Hematopoietic multipotent progenitor cell treated with erythropoietin and hydrocortisone succinate and interleukin-3 and kit ligand, for 4 days (in vitro differentiated cells): ENCODE results near the gene DCAF12.

Experiments used
- DNase-seq: peaks from one replicate; pipeline ENCODE4 v3.0.0-alpha.2; 2015

The DCAF12 gene

DNA sequence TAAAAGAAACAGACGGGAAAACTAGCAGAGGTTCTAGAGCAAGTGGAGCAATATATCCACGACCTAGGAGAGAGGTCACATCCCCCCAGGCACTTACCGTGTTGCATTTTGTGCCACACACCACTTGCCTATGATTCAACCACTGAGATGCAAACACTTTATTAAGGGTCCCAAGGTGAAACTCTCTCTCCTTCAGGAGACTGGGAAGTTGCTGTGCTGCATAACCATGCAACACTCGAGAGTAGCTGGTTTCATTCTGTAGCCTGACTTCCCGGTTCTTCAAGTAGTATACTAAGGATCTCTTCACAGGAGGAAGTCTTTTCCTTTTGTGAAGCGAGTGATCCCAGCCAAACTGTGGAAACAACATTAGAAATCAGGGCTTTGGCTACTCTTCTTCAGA, 1.6 kb downstream of the DCAF12 start:
- no peak for DNase-seq

DNA sequence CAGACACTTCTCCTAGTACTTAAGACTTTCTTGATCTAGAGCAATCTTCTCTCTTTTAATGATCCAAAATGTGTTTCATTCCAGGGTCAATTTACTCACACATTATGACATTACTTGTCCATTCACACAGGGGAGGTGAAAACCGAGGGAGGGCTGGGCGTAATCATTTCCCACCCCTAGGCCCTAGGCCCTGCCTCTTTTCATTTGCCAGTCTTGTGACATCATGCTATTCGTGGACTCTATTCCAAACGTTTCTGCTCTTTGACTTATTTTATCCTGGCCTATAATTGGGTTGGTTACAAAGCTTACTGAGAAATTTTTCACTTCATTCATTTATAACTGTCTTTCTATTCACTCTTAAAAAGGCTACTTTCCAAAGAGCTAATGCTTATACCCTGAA, 2.4 kb downstream of the DCAF12 start:
- DNase-seq = peak; percentile 68

DNA sequence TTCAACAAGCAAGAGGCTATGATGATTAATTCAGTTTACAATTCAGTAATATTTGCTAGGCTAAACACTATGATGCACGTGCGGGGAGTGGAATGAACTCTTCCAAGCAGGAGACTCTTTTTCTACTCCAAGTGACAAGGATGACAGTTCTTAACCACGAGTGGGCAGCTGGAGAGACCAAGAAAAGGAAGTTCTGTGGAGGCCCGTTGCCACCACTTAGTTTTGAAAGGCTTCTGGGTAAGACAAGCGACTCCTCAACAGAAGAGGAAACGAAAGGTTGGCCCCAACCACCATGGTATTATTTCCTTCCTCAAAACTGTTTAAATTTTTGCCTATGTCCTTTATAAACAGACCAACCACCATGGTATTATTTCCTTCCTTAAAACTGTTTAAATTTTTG, 2.8 kb downstream of the DCAF12 start:
- DNase-seq = peak; percentile 92

DNA sequence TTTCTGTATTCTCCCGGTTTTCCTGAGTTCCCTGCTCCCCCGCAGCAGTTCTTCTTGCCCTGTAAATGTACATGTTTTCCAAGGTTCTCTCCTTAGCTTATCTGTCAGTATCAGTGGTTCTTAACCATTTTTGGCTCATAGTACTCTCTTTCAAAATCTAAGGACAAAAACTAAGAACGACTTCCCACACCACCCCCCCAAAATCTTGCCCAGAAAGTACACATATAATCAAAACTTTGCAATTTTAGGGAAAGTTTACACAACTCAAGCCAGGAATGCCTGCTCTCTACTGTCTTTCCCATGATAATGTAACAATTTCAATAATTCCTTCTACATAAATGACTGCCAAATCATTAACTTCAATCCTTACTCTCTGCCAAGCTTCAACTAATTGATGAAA, 4.5 kb downstream of the DCAF12 start:
- DNase-seq = no peak

DNA sequence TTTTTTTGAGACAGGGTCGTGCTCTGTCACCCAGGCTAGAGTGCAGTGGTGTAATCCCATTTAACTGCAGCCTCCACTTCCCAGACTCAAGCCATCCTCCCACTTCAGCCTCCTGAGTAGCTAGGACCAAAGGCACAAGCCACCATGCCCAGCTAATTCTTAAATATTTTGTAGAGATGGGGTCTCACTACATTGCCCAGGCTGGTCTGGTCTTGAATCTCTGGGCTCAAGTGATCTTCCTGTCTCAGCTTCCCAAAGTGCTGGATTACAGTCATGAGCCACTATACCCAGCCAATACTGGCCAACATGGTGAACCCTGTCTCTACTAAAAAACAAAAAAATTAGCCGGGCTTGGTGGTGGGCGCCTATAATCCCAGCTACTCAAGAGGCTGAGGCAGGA, 6.8 kb downstream of the DCAF12 start:
- DNase-seq = no peak

DNA sequence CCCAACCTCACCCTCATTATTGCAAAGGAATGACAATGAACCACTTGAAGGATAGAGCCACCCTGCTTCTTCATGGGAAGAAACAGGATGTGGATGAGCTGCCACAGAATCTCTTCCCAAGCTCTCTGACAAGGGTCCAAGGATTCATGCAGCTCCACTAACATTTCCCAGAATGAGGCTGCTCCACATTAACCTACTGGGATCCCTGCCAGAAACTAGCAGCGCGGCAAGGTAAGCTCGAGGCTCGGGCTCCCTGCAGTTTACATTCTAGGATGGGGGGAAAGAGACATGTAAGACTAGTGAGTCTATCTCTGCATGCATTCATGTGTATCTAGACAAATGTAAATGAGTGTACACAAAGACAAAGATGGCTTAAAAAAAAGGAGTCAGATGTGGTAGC, 12.1 kb downstream of the DCAF12 start:
- DNase-seq = no peak

DNA sequence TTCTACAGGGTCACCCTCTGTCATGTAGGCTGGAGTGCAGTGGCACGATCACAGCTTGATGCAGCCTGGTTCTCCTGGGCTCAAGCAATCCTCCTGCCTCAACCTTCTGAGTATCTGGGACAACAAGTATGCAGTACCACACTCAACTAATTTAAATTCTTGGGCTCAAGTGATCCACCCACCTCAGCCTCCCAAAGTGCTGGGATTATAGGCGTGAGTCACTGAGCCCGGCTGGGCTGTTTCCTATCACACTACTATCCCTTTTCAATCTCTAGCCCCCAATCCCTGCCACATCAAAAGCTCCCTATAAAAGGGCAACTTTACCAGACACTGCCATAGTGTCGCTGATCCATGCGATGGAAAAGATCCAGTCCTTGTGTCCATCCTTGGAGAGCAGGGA, 20.4 kb downstream of the DCAF12 start:
- no peak for DNase-seq

DNA sequence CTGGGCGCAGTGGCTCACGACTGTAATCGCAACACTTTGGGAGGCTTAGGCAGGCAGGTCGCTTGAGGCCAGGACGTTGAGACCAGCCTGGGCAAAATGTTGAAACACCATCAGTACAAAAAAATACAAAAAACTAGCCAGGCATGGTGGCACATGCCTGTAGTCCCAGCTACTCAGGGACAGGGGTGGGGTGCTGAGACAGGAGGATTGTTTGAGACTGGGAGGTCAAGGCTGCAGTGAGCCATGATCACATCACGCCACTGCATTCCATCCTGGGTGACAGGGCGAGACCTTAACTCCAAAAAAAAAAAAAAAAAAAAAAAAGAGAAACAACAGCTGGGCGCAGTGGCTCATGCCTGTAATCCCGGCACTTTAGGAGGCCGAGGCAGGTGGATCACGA, 23.7 kb downstream of the DCAF12 start:
- no peak for DNase-seq

DNA sequence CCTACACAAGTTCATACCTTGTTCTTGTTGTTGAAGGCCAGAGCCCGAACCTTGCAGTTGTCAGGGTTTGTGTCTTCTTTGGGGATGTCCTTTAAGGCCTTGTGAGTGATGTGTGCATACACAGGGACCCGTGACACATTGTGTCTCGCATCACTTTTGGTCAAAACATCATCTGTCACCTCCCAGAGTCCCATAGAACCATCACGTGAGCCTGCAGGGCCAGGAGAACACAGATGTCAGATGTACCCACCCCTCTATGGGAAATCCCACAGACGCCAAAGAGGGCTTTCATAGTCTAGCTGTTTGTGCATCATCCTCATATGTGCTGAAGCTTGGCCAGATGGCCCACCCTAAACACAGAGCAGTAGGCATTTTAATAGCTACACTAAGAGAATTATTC, 28.2 kb downstream of the DCAF12 start:
- no peak for DNase-seq

DNA sequence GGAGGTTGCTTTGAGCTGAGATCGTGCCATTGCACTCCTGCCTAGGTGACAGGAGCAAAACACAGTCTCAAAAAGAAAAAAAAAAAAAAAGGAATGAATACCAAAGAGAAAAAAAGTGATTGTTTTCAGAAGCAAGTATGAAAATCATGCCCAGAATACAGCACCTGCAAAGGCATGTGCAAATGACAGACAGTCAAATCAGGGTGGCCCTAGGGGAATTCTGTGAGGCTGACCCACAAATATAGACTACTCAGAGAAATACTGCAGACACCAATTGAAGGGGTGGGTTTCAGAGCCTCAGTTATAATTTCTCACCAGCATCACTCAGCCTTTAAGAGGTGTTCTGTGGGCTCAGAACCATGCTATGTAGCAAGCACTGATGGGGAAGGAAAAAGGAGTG, 28.6 kb downstream of the DCAF12 start:
- DNase-seq = no peak

DNA sequence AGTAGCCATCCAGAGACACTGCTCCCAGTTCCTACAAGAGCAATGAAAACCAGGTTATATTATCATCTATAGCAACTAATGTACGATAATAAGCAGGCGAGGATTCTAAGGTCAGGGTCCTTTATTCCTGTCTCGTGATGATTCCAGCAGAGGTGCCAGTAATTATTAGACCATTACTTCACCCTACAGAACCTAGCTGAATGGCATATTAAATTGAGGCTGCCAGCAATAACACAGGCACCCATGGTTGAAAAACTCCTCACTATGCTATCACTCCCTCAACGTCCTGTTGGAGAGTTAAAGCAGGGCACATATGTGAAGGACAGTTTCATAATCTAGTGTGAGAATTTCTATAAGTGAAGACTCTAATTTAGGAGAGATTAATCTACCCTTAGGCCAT, 29.7 kb downstream of the DCAF12 start:
- no peak for DNase-seq

DNA sequence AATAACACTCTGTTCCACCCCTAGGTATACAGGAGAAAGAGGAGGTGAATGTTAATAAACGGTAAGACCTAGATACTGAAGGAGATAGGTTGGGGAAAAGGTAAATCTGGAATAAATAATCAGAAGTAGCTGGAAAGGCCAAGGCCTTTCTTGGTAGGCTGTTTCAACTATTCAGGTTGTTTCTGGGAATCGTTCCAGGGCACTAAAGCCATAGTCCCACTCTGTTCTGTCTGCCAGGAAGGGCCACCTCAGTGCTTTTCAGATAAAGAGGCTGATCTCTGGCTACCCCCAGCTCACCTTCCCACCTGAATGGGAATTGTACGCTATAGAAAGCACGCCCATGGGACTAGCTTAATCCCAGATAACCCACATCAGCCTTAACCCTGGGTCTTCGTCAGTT, 32.9 kb downstream of the DCAF12 start:
- DNase-seq = no peak

DNA sequence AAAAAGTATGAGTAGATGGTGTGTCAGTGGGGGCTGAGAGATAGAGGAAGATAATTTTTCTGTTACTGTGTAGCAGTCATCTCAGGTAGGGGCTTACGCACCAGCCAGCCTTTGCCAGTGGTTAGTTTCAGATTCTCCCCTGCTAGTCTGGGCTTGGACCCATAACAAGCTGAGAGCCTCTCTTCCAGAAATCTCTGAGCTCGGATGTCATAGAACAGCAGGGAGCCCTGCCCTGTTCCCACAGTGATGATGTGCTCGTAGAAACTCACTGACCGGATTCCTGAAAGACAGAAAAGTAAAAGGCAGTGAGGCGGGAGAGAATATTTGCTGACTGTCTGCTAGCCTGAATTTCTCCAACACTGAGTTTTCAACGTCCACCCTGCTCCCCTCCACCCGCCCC, 37.2 kb downstream of the DCAF12 start:
- no peak for DNase-seq

DNA sequence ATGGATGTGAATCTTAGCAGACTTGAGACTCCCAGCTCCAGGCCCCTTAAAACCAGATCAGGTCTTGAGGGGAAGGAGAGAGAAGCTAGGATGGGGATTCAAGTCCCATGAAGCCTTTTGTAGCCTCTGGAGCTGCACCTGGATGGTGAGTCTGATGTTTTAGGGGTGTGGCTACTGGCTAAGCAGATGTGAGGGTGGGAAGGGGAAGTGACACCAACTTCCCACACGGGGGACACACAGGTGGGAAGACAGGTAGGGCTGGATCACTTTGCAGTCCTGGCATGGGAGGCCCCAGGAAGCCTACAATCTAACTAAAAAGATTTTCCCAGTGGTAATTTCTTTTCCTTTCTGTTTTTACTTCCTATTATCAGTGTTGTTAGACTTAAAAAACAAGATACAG, 39.1 kb downstream of the DCAF12 start:
- no peak for DNase-seq

DNA sequence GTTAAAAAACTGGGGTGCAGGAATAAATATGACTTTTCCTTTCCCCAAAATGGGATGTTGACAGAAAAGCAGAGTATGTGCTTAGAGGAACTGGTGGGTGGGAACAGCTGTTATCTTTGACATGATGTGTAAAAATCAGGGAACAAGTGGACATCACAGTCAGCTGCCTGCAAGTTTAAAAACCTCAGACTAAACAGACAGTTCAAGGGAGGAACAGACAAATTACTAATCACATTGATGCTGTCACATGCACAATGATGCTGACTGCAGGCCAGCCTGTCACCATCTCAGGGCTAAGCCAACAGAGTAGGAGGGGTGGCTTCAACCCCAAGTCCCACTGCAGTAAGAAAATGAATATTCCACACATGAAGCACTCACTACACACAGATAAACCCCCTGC, 39.6 kb downstream of the DCAF12 start:
- DNase-seq = peak; percentile 7

DNA sequence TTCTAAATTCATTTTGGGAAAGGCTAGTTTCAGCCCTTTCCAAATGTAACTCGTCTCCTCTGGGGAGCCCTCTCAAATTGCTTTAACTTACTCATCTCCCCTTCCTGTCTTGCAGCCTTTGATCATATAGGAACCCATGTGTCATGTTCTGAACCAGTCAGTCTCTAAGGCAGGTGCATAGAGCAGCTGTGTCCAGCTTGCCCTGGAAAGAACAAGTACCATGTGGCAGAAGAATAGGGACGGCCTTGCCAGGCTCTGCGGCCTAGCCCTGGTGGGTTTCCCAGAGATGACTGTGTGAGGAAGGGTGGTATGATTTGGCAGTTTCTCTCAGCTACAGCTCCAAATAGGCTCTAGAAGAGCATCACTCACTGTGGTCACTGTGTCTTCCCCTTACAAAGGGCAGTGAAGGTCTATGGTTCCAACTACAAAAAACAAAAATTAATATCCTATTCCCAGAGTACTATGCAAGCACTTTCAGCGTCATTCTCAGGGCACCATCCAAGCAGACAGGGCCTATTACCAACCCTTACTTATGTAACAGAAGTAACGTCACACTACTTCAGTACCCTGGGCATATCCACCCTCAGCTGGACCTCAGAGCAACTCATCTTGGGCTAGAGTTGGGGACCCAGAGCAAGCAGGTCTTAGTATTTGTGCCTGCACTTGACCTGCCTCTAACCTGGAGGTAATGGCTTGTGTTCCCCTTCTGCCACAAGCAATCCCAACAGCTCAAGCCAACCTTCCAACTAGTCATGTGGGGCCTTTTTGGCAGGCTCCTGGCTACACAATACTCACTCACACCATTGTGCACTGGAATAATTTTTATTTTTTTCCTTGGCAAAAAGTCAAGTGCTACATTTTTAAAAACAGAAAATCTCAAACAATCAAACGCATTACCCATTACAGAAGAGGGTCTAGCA, 40.7 kb downstream of the DCAF12 start:
- no peak for DNase-seq

DNA sequence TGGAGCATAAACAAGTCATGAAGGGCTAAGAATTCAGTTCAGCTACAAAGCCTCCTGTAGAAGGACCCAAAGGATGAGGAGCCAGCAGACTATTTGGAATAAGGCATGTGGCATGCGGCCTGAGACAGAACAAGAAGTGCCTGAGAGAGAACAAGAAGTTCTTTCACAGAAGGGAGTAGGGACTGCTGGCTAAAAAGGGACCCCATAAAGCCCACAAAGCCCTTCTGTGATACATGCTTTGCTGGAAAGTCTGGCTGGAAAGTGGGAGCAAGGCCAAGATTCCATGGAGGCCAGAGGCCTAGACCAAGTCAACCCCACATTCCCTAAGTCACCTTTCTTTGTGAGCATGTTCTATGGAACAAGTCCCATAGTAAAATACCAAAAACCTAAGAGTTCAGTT, 41.9 kb downstream of the DCAF12 start:
- no peak for DNase-seq

DNA sequence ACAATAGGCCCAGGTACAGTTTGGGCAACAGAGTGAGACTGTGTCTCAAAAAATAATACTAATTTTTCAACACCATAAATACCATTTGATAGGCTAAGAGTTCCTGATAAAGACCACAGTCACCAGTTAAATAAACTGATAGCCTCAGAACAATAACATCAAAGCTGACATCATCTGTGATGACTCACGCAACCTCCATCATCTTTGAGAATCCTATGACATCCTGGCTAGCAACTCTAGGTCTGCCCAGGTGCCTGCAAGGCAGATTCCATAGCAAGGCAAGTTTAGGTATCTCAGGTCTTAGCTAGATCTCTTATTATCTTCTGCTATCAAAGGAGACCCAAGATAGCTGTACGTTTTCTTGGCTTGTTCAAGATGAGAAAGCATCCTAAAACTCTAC, 47.3 kb downstream of the DCAF12 start:
- DNase-seq = no peak

DNA sequence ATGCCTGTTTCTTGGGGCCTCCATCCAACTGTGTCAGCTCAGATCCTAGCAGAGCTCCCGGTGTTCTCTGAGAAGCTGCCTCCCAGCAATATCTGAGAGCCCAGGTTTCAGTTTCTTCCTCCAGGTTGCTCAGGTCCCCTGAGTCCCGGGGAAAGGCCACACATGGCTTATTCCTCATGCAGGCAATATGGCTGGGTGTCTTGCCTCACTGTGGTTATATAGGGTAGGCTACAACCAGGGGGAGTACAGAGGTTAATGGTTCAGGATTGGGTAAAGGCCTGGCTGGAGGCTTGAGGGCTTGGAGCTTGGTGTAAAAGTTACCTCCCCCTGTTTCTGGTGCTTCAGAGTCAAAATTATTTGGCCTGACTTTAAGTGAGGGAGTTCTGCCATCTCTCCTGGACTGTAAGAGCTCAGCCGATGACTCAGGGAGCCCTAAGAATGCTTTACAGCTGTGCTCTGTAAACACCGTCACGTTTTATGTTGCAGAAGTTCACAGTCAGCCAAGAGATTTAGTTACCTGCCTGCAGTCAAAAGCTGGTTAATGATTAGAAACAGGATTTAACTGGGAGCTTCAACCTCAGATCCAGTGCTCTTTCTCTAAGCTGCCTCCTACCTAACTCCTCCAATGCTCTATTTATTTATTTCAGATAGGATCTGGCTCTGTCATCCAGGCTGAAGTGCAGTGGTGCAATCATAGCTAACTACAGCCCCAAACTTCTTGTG, 53.5 kb downstream of the DCAF12 start:
- DNase-seq = no peak

DNA sequence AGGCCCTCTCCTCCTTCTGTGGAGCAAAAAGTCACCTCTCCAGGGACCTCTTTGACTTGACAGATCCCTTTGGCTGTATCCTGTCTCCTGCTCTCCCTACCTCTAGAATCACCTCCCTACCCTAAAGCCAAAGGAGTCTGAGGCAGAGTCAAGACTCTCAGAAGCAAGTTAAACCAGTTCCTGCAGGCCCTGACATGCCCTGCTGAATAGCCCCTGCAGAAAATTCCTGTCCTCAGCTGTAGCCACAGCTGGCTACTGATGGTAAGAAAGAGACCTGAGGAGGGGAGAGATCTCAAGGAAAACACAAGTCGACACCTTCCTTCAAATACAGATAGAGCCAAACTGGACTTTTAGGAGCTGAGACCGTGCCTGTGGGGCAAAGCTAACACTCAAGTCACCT, 54.1 kb downstream of the DCAF12 start:
- no peak for DNase-seq

DNA sequence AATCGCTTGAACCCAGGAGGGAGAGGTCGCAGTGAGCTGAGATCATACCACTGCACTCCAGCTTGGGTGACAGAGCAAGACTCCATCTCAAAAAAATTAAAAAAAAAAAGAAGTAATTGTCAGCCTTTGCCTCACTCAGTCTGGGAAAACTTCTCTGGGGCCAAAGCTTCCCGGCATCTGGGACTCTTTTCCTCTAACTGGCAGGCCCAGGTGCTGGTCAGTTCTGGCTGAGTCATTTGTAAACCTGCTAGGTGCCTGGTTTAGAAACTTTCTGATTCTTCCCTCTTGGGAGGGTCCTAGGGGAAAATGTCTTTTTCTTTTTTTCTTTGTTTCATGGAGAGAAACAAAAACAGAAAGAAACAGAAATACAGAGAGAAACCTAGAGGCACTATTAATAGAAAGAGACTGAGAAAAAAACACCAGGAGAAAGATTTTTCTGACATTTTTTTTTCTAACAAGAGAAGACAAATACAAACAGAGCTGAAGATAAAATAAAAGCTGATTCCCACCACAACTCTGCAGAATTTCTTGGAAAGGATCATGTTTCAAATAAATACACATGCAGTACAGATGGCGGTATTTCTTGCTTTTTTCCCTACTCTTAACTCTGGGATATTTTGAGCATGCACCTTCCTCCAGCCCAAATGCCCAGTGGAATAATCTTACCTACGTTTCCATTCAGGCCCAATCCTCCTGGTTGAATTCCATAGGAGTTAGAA, 55.7 kb downstream of the DCAF12 start:
- no peak for DNase-seq

DNA sequence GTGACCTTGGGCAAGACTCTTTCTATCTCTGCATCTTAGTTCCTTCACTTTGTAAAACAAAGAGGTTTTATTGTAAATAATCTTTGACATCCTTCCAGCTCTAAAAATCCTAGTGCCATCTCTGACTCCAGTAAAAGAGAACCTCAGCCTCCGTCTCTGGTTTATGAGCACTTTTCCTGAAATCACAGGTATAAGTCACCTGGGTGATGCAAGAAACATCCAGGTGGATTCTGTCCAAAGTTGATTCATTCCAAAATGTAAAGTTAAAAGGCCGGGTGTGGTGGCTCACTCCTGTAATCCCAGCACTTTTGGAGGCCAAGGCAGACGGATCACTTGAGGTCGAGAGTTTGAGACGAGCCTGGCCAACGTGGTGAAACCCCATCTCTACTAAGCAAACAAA, 56.7 kb downstream of the DCAF12 start:
- DNase-seq = no peak

DNA sequence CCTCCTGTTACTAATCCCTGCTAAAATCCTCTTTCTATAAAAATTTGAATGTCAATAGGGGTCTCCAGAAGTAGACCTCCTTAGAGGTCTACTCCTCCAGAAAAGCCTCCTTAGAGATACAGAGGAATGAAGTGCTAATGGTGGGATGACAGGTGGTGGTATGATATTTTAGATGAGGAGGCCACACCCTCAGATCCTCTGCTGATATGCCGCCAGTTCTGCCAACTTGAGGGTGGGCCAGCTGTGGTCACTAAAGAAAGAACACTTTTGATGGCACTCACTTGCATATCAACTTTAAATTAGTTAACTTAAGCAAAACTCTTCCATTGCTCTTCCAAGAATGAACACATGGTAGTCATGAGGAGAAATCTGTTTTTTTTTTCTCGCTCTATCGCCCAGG, 61.0 kb downstream of the DCAF12 start:
- no peak for DNase-seq

DNA sequence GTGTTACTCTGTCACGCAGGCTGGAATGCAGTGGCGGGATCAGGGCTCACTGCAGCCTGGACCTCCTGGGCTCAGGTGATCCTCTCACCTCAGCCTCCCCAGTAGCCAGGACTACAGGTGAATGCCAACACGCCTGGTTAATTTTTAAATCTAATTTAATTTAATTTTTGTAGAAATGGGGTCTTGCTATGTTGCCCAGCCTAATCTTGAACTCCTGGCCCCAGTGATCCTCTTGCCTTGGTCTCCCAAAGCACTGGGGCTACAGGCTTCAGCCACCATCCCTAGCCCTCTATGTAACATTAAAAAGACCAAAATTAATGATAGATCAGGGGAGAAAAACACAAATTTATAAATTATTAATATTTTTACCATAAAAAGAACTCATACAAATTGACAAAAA, 66.5 kb downstream of the DCAF12 start:
- no peak for DNase-seq
